ENCODE measurements around the gene FILIP1. TPM values are rescaled to one million over a fixed set of nuclear protein-coding genes. Genes with fewer than 3 reads are reported as not detected.

The FILIP1 gene
- total RNA-seq, 1 donor from 2014 or later: under 0.01 TPM

GRCh38 chr6:75397656-75398465 lies 95.7 kb downstream of the FILIP1 start:
- Histone ChIP-seq H3K27me3 (ENCODE audit: control insufficient read depth, insufficient read depth, low read length) (no peaks in the 10 kb centered on the region), H3K4me3 (ENCODE audit: low read depth, low read length) (no peak overlapping the region), H3K36me3 (ENCODE audit: control insufficient read depth, insufficient read depth, low read length) (no peaks in the 10 kb centered on the region)
- TF ChIP-seq CTCF (IDR thresholded peaks at IDR 0.05; ENCODE audit: insufficient read depth, low read length, severe bottlenecking): no peak
- peak; percentile 17 for DNase-seq (ENCODE audit: low read depth)
- no peak for FAIRE-seq

GRCh38 chr6:75397171-75397570 lies 96.4 kb downstream of the FILIP1 start:
- TF ChIP-seq CTCF (IDR thresholded peaks at IDR 0.05; ENCODE audit: insufficient read depth, low read length, severe bottlenecking): no peak
- H3K36me3 ChIP-seq (ENCODE audit: control insufficient read depth, insufficient read depth, low read length): no peaks in the 10 kb centered on the region
- H3K4me3 ChIP-seq (ENCODE audit: low read depth, low read length): no peak overlapping the region
- DNase-seq (ENCODE audit: low read depth) (no peak), FAIRE-seq (no peak)
- H3K27me3 ChIP-seq (ENCODE audit: control insufficient read depth, insufficient read depth, low read length): no peaks in the 10 kb centered on the region

DNA sequence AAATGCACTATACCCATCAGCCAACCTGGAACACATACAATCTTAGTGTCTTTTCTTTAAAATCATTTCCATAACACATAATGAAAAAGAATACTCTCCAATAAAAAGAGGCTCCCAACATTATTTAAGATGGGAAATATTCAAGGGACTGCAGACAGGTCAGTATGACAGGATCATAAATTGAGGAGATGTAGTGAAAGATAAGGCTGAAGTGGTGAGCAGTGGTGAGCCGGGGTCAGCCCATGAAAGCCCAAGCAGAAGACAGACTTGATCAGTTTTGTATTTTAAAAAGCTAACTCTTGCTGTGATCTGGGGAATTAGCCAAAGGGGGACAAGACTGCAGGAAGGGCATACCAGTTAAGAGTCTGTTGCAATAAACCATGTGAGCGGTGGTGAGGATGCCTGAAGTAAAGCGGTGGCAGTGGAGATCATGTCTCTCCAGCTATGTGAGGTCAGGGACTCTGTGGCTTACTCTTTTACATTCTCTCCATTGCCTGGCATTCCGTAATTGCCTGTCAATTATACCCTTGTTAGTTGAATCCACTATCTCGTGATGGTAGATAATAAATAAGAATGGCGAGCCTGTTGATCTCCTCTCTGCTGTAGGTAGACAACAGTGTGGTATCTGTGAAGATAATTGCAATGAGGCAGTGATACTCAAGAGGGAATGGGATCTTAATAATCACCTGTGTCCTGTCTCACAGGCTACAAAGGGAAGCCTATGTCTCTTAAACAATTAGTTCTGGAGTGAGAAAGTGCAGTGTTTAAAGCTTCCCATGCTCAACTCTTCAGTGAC lies 97.4 kb downstream of the FILIP1 start:
- TF ChIP-seq CTCF (IDR thresholded peaks at IDR 0.05; ENCODE audit: insufficient read depth, low read length, severe bottlenecking): no peak
- no peaks in the 10 kb centered on the region for H3K36me3 ChIP-seq (ENCODE audit: control insufficient read depth, insufficient read depth, low read length)
- FAIRE-seq (no peak), DNase-seq (ENCODE audit: low read depth) (no peak)
- H3K4me3 ChIP-seq (ENCODE audit: low read depth, low read length): no peak overlapping the region
- no peaks in the 10 kb centered on the region for H3K27me3 ChIP-seq (ENCODE audit: control insufficient read depth, insufficient read depth, low read length)

- FAIRE-seq (no peak), DNase-seq (ENCODE audit: low read depth) (no peak)
- no peak overlapping the region for H3K4me3 ChIP-seq (ENCODE audit: low read depth, low read length)
- H3K36me3 ChIP-seq (ENCODE audit: control insufficient read depth, insufficient read depth, low read length): no peaks in the 10 kb centered on the region
- no peaks in the 10 kb centered on the region for H3K27me3 ChIP-seq (ENCODE audit: control insufficient read depth, insufficient read depth, low read length)
- no peak for TF ChIP-seq CTCF (IDR thresholded peaks at IDR 0.05; ENCODE audit: insufficient read depth, low read length, severe bottlenecking)
Measured at GRCh38 chr6:75393806-75394205, 99.8 kb downstream of the FILIP1 start.

DNA sequence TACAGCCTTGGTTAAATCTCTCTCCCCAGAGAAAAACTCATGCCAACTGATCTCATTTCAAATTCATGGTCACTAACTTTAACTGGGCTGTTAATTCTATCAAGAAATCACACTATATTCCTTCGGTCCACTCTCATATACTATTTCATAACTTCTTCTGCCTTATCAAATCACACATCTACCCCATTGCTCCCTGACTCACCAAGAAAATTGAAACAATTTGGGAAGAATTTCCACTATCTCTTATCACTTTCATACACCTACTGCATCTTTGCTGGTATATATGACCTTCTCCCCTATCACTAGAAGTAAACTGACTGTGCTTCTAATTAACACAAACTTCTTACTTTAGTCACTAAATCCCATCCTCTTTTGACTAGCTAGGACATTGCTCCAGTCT lies 102.3 kb downstream of the FILIP1 start:
- TF ChIP-seq CTCF (IDR thresholded peaks at IDR 0.05; ENCODE audit: insufficient read depth, low read length, severe bottlenecking): no peak
- DNase-seq (ENCODE audit: low read depth) (no peak), FAIRE-seq (no peak)
- H3K4me3 ChIP-seq (ENCODE audit: low read depth, low read length): no peak overlapping the region
- H3K36me3 ChIP-seq (ENCODE audit: control insufficient read depth, insufficient read depth, low read length): no peaks in the 10 kb centered on the region
- no peaks in the 10 kb centered on the region for H3K27me3 ChIP-seq (ENCODE audit: control insufficient read depth, insufficient read depth, low read length)
